GM18870 (cell line): ENCODE results near the gene GDF10.
A peak's percentile ranks its signal among the peaks of the same experiment; 100 is the strongest.

Experiments used
- ATAC-seq: cut with Tn5 transposase; IDR thresholded peaks from one replicate; pipeline ENCODE4 v1.9.1; 2021; ENCODE audit warnings: moderate library complexity; ENCODE audit not compliant: unreplicated experiment

The GDF10 gene

GRCh38 chr10:47299611-47300428 is at the start of gene GDF10:
Gene GDF10 (plus strand): TSS chr10:47300197. CDS start chr10:47300652, 455 bp downstream.
- no peak for ATAC-seq

- no peak for ATAC-seq
Observed at GRCh38 chr10:47252093-47252780, 47.8 kb upstream of the GDF10 start.

GRCh38 chr10:47253030-47253637 is 46.9 kb upstream of the GDF10 start:
- ATAC-seq, result no peak

GRCh38 chr10:47253651-47254375 is 46.2 kb upstream of the GDF10 start:
- no peak for ATAC-seq

- no peak for ATAC-seq
Observed at GRCh38 chr10:47254611-47255010, 45.4 kb upstream of the GDF10 start.

- ATAC-seq, result no peak
Observed at GRCh38 chr10:47255033-47255813, 44.8 kb upstream of the GDF10 start.

- ATAC-seq, result no peak
Observed at GRCh38 chr10:47255866-47256265, 44.1 kb upstream of the GDF10 start.

- no peak for ATAC-seq
Observed at GRCh38 chr10:47256751-47257336, 43.2 kb upstream of the GDF10 start.

GRCh38 chr10:47257396-47258120 is 42.4 kb upstream of the GDF10 start:
- ATAC-seq, result no peak

GRCh38 chr10:47258921-47259320 is 41.1 kb upstream of the GDF10 start:
- no peak for ATAC-seq

- no peak for ATAC-seq
Observed at GRCh38 chr10:47259466-47259865, 40.5 kb upstream of the GDF10 start.

- ATAC-seq, result no peak
Observed at GRCh38 chr10:47260505-47261111, 39.4 kb upstream of the GDF10 start.

- ATAC-seq, result peak; percentile 98
Observed at GRCh38 chr10:47261121-47261520, 38.9 kb upstream of the GDF10 start.

- no peak for ATAC-seq
Observed at GRCh38 chr10:47261556-47261955, 38.4 kb upstream of the GDF10 start.

- ATAC-seq, result no peak
Observed at GRCh38 chr10:47262606-47263533, 37.1 kb upstream of the GDF10 start.

GRCh38 chr10:47264797-47265281 is 35.2 kb upstream of the GDF10 start:
- ATAC-seq, result no peak

GRCh38 chr10:47266602-47267001 is 33.4 kb upstream of the GDF10 start:
- no peak for ATAC-seq

GRCh38 chr10:47268696-47269095 is 31.3 kb upstream of the GDF10 start:
- ATAC-seq, result no peak
